Left renal cortex interstitium (tissue), 4 donors: ENCODE data around the gene MAP4. TPM values are rescaled to one million over a fixed set of nuclear protein-coding genes. Genes with fewer than 3 reads are reported as not detected.
"Not testable (repeated sequence)": the region's sequence is repeated elsewhere in the genome, so short reads cannot be mapped to it uniquely, and the experiment has no call there.

Experiments
- DNase-seq, 4 donors: peaks; one replicate each; pipeline ENCODE4 v3.0.0-alpha.2; 2013; ENCODE audit warnings: low read depth in 4 of 4, low spot score in 2 of 4, missing footprints in 1 of 4
- polyA plus RNA-seq, 4 donors: library from polyadenylated mRNA; unstranded; fragments of 120-200 nt; gene quantifications; one replicate each; pipeline ENCODE4 v1.2.1, GENCODE V29; 2013; ENCODE audit not compliant: insufficient read length in 4 of 4

The MAP4 gene
- polyA plus RNA-seq, 4 donors: 165 to 180 (median 176) TPM

DNA sequence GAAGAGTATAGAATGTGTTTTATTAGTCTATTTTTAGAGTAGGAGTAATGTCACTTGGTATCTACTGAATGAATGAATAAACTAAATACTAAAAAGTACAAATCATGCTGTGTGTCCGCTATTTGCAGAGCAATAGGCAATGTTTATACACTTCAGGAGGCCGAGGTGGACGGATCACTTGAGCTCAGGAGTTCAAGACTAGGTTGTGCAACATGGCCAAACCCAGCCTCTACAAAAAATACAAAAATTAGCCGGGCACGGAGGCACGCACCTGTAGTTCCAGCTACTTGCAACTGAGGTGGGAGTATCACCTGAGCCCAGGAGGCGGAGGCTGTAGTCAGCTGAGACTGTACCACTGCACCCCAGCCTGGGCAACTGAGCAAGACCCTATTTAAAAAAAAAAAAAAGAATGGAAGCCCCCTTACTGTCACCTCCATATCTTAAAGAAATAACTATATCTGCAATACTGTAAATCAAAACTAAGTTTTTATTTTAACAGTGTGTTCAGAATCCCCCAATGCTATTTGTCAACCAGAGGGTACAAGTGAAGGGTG is 114.9 kb downstream of the MAP4 start:
- no peak for DNase-seq

- no peak for DNase-seq
These were observed 116.6 kb downstream of the MAP4 start for GRCh38 chr3:47899495-47900108.

DNA sequence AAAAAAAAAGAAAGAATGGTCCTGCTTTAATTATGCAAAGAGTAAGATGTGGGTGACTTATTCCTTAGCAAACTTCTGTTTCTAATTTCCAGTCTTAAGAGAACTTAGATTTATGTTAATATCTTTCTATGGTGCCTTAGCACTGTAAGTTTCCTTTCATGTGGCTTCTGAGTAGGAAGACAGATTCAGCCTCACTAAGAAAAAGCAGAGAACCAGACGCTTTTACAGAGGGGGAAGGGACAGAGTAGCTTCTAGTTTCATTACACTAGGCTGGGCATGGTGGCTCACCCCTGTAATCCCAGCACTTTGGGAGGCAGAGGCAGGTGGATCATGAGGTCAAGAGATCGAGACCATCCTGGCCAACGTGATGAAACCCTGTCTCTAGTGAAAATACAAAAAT is 118.3 kb downstream of the MAP4 start:
- no peak for DNase-seq

GRCh38 chr3:47896736-47897135 is 119.5 kb downstream of the MAP4 start:
- DNase-seq: no peak

DNA sequence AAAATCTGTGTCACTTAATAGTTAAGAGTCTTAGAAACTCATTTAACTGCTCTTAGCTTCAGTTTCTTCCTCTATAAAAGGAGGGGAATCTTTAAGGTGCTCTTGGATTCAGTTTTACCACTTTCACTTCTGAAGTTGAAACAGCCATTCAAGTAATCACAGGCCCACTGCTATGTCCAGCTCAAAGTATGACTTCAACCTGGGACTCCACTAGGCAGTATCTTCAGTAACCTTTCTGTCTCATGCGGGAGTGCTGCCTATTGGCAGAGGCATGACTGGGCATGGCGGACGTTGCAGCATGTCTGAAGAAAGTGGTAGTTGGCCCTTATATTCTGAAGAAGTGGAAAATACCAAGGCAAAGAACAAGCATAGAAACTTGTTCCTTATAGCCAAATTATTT is 121.0 kb downstream of the MAP4 start:
- no peak for DNase-seq

DNA sequence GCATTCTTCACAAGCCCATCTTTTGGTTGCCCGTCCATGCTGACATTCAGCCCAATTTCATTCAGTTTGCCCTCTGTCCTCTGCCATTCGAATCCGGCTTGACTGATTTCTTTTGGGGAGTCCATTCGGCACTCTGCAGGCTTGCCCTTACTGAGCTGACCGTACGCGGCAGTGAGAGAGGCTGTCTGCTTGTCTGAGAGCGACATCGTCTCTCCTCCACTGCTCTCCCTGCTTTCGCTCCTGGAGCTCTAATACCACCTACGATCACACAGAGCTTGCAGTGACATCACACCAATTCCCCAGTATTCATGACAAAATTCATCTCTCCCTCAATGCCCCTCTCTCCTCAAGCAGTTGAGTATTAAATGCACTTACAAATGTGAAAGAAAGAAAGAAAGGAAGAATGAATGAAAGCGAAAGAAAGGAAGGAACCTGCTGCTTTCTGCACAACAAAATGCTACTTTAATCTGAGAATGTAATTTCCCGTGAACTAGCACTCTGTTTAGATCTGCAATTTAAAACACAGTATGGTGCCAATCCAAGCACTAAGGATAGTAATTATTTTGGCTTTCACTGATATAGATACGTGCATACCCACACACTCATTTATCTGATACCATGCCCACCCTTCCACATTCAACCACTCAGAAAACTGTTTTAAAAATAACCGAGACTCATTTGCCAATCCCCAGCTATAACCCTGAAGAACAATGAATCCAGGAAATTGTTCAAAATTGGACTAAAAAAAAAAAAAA is 123.8 kb downstream of the MAP4 start:
- no peak for DNase-seq

- DNase-seq: no peak
These were observed 124.6 kb downstream of the MAP4 start for GRCh38 chr3:47891613-47892005.

GRCh38 chr3:47890828-47891612 is 125.2 kb downstream of the MAP4 start:
- peak in 3 of 4 donors; percentile 46 to 57 (median 50) for DNase-seq

DNA sequence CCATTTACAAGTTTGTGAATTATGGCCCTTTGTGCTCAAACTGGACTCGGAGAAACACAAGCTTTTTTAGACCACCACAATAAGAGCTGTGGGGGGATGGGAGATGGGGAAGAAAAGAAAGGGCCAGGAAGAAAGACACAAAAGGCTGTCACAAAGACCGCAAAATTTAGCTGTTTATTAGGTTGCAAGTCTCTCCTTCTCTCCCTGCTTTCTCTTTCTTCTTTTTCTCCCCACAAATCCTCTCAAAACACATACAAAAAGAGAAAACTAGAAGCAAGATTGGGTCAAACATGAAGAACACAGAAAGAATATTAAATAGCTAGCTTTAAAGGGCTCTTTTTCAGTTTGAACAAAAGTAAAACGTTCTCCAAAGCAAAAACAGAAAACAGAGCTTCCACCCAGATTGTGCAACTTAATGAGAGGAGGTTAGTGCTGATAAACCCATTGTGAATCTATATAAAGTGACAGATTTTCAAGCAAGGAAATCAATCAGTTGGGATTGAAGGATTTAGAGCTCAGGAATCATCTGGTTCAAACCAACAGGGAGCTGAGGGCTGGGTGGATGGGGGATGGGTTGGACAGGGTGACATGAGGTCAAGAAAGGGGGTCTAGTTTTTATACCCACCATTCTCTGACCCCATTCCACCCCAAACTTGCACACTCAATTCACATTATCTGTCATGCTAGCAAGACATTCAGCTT is 125.9 kb downstream of the MAP4 start:
- DNase-seq: peak; percentile 22 to 54 (median 39)

DNA sequence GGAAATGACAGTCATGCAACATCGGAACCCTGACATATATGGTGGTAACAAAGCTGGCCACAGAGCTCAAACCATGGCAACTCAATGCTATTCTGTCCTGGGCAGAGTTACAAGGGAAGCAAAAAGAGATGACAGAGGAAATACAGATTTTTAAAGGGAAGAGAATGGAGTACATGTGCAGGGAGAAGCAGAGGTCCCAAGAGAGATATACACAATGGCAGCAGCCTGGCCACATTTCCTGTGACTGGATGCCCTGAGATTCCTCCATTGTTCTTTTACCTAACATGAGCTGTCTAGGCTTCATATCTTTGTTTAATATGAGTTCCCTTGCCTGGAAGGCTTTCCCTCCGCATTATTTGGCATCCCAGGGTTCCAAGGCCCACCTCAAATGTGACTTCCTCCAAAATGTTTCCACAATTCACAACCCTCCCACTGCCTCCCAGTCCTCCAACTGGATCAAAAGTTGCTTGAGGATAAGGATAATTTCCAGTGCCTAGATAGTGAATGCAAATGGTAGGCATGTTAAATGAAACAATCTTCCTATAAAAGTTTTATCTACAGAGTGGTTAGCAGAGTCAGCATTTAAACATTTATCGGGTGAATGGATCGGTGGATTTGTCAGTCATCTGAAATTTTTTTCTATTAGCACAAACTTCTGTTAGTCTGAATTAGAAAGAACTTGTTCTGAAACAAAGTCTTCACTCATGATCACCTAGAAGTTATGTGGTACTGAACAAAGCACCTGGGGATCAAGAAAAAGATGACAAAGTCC is 127.0 kb downstream of the MAP4 start:
- DNase-seq: no peak

DNA sequence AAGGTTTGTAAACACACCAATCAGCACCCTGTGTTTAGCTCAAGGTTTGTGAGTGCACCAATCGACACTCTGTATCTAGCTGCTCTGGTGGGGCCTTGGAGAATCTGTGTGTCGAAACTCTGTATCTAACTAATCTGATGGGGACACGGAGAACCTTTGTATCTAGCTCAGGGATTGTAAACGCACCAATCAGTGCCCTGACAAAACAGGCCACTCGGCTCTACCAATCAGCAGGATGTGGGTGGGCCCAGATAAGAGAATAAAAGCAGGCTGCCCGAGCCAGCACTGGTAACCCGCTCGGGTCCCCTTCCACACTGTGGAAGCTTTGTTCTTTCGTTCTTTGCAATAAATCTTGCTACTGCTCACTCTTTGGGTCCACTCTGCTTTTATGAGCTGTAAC is 128.2 kb downstream of the MAP4 start:
- not testable (repeated sequence) for DNase-seq

DNA sequence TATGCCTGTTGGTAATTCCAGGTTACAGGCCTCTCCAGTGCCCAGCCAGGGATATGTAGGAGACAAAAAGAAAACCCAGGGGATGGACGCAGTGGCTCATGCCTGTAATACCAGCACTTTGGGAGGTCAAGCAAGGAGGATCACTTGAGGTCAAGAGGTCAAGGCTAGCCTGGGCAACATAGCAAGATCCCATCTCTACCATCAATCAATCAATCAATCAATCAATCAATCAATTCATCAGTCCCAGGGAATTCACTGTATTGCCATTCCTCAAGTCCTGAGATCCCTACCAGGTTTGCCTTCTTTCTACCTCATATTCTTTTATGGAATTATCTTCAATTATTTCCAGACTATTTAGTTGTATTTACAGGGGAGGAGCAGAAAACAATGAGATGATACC is 131.0 kb downstream of the MAP4 start:
- DNase-seq: no peak

DNA sequence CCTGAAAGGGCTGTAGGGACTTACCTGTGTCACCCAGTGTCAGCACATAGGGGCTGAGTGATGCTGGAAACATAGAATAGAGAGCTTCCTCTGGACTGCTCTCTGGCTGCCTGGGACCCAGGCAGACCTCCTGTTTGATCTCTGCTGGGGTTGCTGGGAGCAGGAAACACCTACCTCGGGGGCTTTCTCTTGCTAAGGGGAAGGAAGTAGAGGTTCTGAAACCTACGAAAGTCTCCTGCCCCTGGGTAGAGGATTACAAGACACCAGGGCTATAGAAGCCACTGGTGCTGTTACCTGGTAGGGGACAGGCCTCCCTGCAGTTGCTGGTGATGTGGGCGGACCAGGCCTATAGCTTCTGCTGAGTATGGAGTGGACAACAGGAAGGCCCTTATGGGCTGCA is 131.6 kb downstream of the MAP4 start:
- DNase-seq: no peak

DNA sequence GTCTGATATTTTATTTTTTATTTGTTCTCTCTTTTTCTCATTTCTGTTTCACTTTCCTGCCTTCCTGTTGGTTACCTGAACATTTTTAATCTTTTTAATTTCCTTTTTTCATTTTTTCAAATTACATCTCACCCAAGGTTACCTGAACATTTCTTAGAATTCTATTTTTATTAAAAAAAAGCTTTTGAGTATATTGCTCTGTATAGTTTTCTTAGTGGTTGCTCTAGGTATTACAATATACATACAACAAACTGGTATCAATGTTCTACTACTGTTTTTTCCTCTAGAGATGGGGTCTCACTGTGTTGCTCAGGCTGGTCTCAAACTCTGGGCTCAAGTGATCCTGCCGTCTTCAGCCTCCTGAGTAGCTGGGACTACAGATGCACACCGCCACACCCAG is 133.9 kb downstream of the MAP4 start:
- DNase-seq: no peak

- DNase-seq: no peak
These were observed 138.5 kb downstream of the MAP4 start for GRCh38 chr3:47877719-47878118.

DNA sequence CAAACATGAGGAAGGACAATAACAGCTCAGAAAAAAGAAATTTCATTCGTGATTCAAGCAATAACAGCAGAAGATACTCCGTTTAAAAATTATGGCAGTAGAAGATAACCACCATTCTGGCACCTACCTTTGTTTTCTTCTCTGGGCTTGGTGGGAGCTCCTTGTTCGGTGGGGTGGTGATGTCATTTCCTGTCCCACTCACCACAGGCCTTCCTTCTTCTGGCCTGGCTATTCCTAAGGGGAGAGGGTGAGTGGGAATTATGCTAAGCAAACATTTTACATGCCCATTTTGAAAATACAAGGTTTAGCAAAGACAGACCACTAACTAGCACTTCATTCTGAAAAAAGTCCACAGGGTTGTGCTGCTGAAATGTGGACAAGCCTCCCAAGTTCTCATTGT is 138.9 kb downstream of the MAP4 start:
- no peak for DNase-seq

- no peak for DNase-seq
These were observed 141.3 kb downstream of the MAP4 start for GRCh38 chr3:47874913-47875312.

DNA sequence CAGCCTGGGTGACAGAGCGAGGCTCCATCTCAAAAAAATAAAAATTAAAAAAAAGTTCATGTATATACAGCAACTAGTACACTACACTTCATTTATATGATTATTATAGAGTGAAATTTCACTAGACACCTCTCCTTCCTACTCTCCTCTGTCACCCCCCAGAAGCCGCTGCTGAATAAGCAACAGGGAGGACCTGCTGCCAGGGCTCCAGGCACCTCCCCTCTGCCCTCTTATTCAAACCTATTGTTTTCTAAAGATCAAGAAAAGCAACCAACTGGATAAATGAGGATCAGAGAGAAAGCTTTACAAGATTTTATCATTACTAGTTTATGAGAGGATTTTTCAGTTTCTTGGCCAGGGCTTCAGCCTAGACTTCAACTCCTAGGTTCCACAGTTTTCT is 141.8 kb downstream of the MAP4 start:
- no peak for DNase-seq

DNA sequence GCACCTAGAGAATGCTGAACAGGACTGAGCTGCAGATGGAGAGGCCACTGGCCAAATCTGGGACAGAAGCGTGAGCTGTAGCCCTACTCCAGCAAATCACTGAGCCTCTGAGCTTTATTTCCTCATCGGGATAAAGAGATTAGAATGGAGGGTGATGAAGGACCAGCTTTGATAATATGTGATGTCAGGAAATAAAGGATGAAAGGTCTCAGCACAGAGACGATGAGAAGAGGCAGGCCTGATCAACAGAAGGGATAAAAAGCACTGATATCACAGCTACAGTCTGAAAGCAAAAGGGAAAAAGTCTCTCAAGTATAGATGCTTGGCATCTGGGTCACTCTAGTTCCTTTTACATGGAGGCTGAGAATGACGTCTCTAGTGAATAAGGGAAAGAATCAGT is 143.3 kb downstream of the MAP4 start:
- DNase-seq: no peak

- DNase-seq: no peak
These were observed 144.8 kb downstream of the MAP4 start for GRCh38 chr3:47871389-47871788.
